Chondrocyte (in vitro differentiated cells): Measurements from ENCODE around the gene FHIT. TPM values are rescaled to one million over a fixed set of nuclear protein-coding genes. Genes with fewer than 3 reads are reported as not detected.
A peak's percentile ranks its signal among the peaks of the same experiment; 100 is the strongest.

ENCODE experiments used
- DNase-seq: peaks from one replicate; pipeline ENCODE4 v3.0.0; 2021; ENCODE audit warnings: mixed read lengths, low spot score
- H3K27ac Mint-ChIP-seq: one replicate; pipeline ENCODE4 v1.8.0; 2021; ENCODE audit warnings: mild to moderate bottlenecking, moderate library complexity, mixed read lengths; ENCODE audit not compliant: unreplicated experiment
- H3K27me3 Mint-ChIP-seq: 2 replicates; pipeline ENCODE4 v1.8.0; 2021; ENCODE audit warnings: low read depth, mixed read lengths
- H3K36me3 Mint-ChIP-seq: 2 replicates; pipeline ENCODE4 v1.8.0; 2021; ENCODE audit warnings: low read depth, mixed read lengths
- H3K4me1 Mint-ChIP-seq: 2 replicates; pipeline ENCODE4 v1.8.0; 2021; ENCODE audit warnings: low read depth, mild to moderate bottlenecking, mixed read lengths
- H3K4me3 Mint-ChIP-seq: one replicate; pipeline ENCODE4 v1.8.0; 2021; ENCODE audit warnings: mild to moderate bottlenecking, moderate library complexity, mixed read lengths; ENCODE audit not compliant: unreplicated experiment
- H3K9me3 Mint-ChIP-seq: 2 replicates; pipeline ENCODE4 v1.8.0; 2021; ENCODE audit warnings: low read depth, mixed read lengths
- total RNA-seq: library from RNA; stranded (reverse); gene quantifications from 3 replicates; pipeline ENCODE4 v1.2.1, GENCODE V29; 2021
- TF ChIP-seq, protein P1 (sequence below): fragments of 200-600 bp; sonication (generic); IDR thresholded peaks from 2 replicates; pipeline ENCODE4 v1.5.0; 2021; ENCODE audit warnings: antibody characterized with exemption, mild to moderate bottlenecking, moderate library complexity

FHIT gene
- total RNA-seq, 1 donor from 2014 or later: 3.8 TPM

DNA sequence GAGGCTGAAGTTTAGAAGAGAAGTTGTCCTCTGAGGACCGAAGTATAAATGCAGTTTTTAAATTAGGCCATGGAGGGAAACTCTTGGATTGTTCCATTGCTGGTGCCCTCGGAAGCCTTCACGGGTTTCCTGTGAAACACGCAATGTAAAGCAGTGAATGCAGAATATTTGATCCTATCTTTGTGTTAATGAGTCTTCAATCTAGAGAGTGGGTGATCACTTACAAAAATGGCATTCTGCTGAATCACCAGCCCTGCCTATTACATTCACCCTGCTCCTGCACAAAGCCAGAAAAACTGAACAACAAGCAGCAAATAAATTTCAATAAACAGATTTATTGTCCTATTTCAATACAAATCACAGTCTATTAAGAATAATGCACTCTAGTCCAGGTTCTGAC, 1063.9 kb downstream of the FHIT start:
- H3K27ac Mint-ChIP-seq: no peak overlapping the region
- no peaks in the 10 kb centered on the region for H3K36me3 Mint-ChIP-seq
- TF ChIP-seq, protein P1, sequence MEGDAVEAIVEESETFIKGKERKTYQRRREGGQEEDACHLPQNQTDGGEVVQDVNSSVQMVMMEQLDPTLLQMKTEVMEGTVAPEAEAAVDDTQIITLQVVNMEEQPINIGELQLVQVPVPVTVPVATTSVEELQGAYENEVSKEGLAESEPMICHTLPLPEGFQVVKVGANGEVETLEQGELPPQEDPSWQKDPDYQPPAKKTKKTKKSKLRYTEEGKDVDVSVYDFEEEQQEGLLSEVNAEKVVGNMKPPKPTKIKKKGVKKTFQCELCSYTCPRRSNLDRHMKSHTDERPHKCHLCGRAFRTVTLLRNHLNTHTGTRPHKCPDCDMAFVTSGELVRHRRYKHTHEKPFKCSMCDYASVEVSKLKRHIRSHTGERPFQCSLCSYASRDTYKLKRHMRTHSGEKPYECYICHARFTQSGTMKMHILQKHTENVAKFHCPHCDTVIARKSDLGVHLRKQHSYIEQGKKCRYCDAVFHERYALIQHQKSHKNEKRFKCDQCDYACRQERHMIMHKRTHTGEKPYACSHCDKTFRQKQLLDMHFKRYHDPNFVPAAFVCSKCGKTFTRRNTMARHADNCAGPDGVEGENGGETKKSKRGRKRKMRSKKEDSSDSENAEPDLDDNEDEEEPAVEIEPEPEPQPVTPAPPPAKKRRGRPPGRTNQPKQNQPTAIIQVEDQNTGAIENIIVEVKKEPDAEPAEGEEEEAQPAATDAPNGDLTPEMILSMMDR: no peak
- peaks cover 23% of the 10 kb centered on the region for H3K4me1 Mint-ChIP-seq
- peaks cover 3% of the 10 kb centered on the region for H3K9me3 Mint-ChIP-seq
- H3K27me3 Mint-ChIP-seq: no peaks in the 10 kb centered on the region
- DNase-seq: no peak
- H3K4me3 Mint-ChIP-seq: no peak overlapping the region

DNA sequence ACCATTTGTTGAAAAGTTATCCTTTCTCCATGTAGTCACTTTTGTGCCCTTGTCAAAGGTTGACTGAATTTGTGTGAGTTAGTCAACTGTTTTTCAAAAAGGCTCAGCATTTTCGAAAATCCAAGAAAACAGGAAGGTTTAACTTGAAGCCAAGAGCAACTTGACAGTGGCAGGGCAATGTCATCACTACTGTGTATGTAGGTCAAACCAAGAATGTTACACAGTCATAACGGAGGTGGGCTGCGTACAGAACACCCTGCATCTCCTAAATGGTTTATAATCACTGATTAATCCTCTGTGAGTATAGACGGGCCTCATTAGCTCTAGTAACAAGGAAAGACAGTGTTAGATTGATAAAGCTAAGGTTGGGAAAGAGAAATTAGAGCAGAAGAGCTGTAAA, 1064.9 kb downstream of the FHIT start:
- peaks cover 23% of the 10 kb centered on the region for H3K4me1 Mint-ChIP-seq
- H3K4me3 Mint-ChIP-seq: no peak overlapping the region
- no peak overlapping the region for H3K27ac Mint-ChIP-seq
- H3K9me3 Mint-ChIP-seq: peaks cover 2% of the 10 kb centered on the region
- no peaks in the 10 kb centered on the region for H3K27me3 Mint-ChIP-seq
- no peak for DNase-seq
- no peaks in the 10 kb centered on the region for H3K36me3 Mint-ChIP-seq
- TF ChIP-seq, protein P1: no peak

DNA sequence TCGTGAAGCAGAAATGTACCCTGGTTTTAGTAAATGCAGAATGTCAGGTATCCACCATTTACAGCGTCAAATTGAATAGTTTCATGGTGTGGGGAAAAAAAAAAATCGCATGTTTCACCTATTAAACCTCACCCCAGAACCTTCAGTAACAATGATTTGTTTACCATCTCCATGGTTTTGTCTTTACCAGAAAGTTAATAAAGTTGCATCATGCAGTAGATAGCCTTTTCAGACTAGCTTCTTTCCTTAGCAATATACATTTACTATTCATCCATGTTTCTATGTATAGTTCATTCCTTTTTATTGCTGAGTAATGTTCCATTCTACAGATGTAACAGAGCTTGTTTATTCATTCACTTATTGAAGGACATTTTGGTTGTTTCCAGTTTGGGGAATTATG, 1066.1 kb downstream of the FHIT start:
- no peaks in the 10 kb centered on the region for H3K36me3 Mint-ChIP-seq
- DNase-seq: no peak
- H3K27me3 Mint-ChIP-seq: no peaks in the 10 kb centered on the region

DNA sequence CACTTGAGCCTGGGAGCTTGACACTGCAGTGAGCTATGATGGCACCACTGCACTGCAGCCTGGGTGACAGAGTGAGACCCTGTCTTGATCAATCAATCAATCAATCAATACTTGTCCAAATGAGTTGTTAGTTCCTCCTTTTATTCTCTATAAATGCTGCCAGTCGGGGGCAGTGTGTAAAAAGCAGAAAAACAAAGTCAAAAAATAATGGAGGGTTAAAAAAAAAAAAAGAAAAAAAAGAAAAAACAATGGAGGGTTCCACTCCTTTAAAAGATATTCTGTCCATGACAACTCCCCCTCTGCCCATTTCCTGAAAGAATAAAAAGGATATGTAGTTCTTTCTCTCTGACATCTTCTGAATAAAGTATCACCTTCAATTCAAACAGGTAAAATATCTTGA, 1068.6 kb downstream of the FHIT start:
- no peak overlapping the region for H3K27ac Mint-ChIP-seq
- no peak for DNase-seq
- H3K27me3 Mint-ChIP-seq: no peaks in the 10 kb centered on the region
- TF ChIP-seq, protein P1: peak; percentile 52
- no peaks in the 10 kb centered on the region for H3K4me1 Mint-ChIP-seq
- H3K9me3 Mint-ChIP-seq: no peaks in the 10 kb centered on the region
- no peak overlapping the region for H3K4me3 Mint-ChIP-seq
- H3K36me3 Mint-ChIP-seq: no peaks in the 10 kb centered on the region

More for the DNA sequence above, 1066.1 kb downstream of the FHIT start:
- peaks cover 21% of the 10 kb centered on the region for H3K4me1 Mint-ChIP-seq
- H3K4me3 Mint-ChIP-seq: no peak overlapping the region
- no peak overlapping the region for H3K27ac Mint-ChIP-seq
- TF ChIP-seq, protein P1: no peak
- H3K9me3 Mint-ChIP-seq: no peaks in the 10 kb centered on the region

DNA sequence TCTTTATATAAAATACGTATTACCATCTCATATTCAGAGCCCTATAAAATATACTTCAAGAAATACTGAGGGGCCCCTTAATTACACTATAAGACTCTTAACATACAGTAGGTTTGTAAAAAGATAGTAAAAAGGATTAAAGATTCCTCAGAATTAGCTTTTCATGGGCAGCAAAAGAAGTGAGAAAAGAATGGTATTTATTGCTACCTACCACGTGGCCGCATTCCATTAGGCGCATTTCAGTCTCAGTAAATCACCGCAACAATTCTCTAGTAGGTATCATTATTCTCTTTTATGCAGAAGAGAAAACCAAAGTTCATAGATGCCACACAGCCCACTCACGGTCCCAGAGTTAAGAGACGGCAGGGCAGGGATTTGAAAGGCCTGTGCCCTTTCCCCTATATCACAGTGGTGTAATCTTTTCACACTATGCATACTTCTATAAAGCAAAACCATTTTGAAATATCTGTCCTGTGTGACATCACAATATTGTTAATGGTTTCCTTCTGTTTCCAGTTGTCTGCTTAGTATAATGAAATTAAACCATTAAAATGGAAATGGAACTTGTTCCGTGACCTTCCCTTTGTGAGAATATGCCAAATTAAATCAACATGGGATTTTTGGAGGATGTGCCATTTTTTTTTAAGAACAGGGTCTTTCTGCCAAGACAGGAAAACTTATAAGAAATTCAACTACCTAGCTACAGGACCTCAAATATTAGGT, 1072.2 kb downstream of the FHIT start:
- TF ChIP-seq, protein P1: no peak
- H3K4me1 Mint-ChIP-seq: no peaks in the 10 kb centered on the region
- no peaks in the 10 kb centered on the region for H3K36me3 Mint-ChIP-seq
- no peaks in the 10 kb centered on the region for H3K27me3 Mint-ChIP-seq
- no peak overlapping the region for H3K27ac Mint-ChIP-seq
- H3K4me3 Mint-ChIP-seq: no peak overlapping the region
- no peak for DNase-seq
- H3K9me3 Mint-ChIP-seq: no peaks in the 10 kb centered on the region
